Left lobe of liver (tissue), 2 donors: ENCODE measurements around the gene CTSA. TPM values are rescaled to one million over a fixed set of nuclear protein-coding genes. Genes with fewer than 3 reads are reported as not detected.

Experiments
- ATAC-seq: fragments of 200-7000 bp; cut with Tn5 transposase; one replicate; pipeline ENCODE4 v1.9.1; 2020; ENCODE audit warnings: mild to moderate bottlenecking, moderate library complexity
- DNase-seq: peaks from one replicate; pipeline ENCODE4 v3.0.0-alpha.2; 2020; ENCODE audit warnings: low spot score
- total RNA-seq: library from RNA; stranded (reverse); gene quantifications from one replicate; pipeline ENCODE4 v1.2.1, GENCODE V29; 2021
- donor health status: DM: no; HTN: no; CAD: no; lungs with moderate emphysema.
- donor health status: DM: no; HTN: yes; CAD: no.

Gene CTSA
- total RNA-seq, 1 donor from 2014 or later, result 68.3 TPM

- ATAC-seq, result peak; percentile 92
- peak; percentile 99 for DNase-seq
These were observed 43.7 kb downstream of the CTSA start, which contains the start of gene PCIF1 for GRCh38 chr20:45934586-45935415. Gene PCIF1 (plus strand): TSS chr20:45934683. CDS start chr20:45939000, 4,317 bp downstream.

- no peak for DNase-seq
- peak; percentile 17 for ATAC-seq
These were observed 44.4 kb downstream of the CTSA start for GRCh38 chr20:45935416-45936046.

- ATAC-seq, result no peak
- no peak for DNase-seq
These were observed 46.6 kb downstream of the CTSA start for GRCh38 chr20:45937765-45938164.

- DNase-seq (no peak), ATAC-seq (no peak)
These were observed 47.7 kb downstream of the CTSA start for GRCh38 chr20:45938727-45939438.

GRCh38 chr20:45940053-45940452, 48.9 kb downstream of the CTSA start:
- ATAC-seq, result no peak

GRCh38 chr20:45940469-45940868, 49.3 kb downstream of the CTSA start:
- ATAC-seq (no peak), DNase-seq (no peak)

More at GRCh38 chr20:45940053-45940452, 48.9 kb downstream of the CTSA start:
- DNase-seq, result no peak

GRCh38 chr20:45943613-45944012, 52.5 kb downstream of the CTSA start:
- ATAC-seq (no peak), DNase-seq (no peak)

- DNase-seq (no peak), ATAC-seq (no peak)
These were observed 53.2 kb downstream of the CTSA start for GRCh38 chr20:45944151-45944964.

GRCh38 chr20:45944965-45945677, 54.0 kb downstream of the CTSA start:
- no peak for DNase-seq
- ATAC-seq, result no peak

GRCh38 chr20:45945678-45946148, 54.6 kb downstream of the CTSA start:
- ATAC-seq (no peak), DNase-seq (no peak)

GRCh38 chr20:45946149-45946970, 55.2 kb downstream of the CTSA start:
- ATAC-seq (peak; percentile 87), DNase-seq (peak; percentile 88)

- DNase-seq, result no peak
These were observed 56.2 kb downstream of the CTSA start for GRCh38 chr20:45947110-45947866.

GRCh38 chr20:45948261-45948733, 57.2 kb downstream of the CTSA start:
- no peak for ATAC-seq
- no peak for DNase-seq

More at GRCh38 chr20:45947110-45947866, 56.2 kb downstream of the CTSA start:
- no peak for ATAC-seq

Other genes starting within 250 kb of the CTSA start
- gene WFDC11, start 221.1 kb upstream of the CTSA start, total RNA-seq, result not detected
- not detected for gene WFDC13, start 189.3 kb upstream of the CTSA start, total RNA-seq
- not detected for gene WFDC10B, start 186.3 kb upstream of the CTSA start, total RNA-seq
- not detected for gene SPINT4, start 169.0 kb upstream of the CTSA start, total RNA-seq
- not detected for gene WFDC3, start 99.5 kb upstream of the CTSA start, total RNA-seq
- 10.3 TPM for gene DNTTIP1, start 99.4 kb upstream of the CTSA start, total RNA-seq
- gene UBE2C, start 78.7 kb upstream of the CTSA start, total RNA-seq, result 0.96 TPM
- not detected for gene TNNC2, start 64.0 kb upstream of the CTSA start, total RNA-seq
- gene SNX21, start 57.5 kb upstream of the CTSA start, total RNA-seq, result 7.9 TPM
- gene ACOT8, start 33.9 kb upstream of the CTSA start, total RNA-seq, result 17.5 TPM
- gene ZSWIM3, start 33.7 kb upstream of the CTSA start, total RNA-seq, result 1.6 TPM
- 2.7 TPM for gene ZSWIM1, start 10.1 kb upstream of the CTSA start, total RNA-seq
- gene SPATA25, start 3.7 kb upstream of the CTSA start, total RNA-seq, result 4.2 TPM
- gene NEURL2, start 127 bp upstream of the CTSA start, total RNA-seq, result 6.9 TPM
- gene PLTP, start 20.8 kb downstream of the CTSA start, total RNA-seq, result 18.8 TPM
- gene PCIF1, start 43.3 kb downstream of the CTSA start, total RNA-seq, result 11.2 TPM
- 7.6 TPM for gene ZNF335, start 80.9 kb downstream of the CTSA start, total RNA-seq
- gene MMP9, start 117.6 kb downstream of the CTSA start, total RNA-seq, result 1.6 TPM
- not detected for gene SLC12A5, start 137.9 kb downstream of the CTSA start, total RNA-seq
- 8.2 TPM for gene NCOA5, start 198.6 kb downstream of the CTSA start, total RNA-seq
- gene CD40, start 227.0 kb downstream of the CTSA start, total RNA-seq, result 6.6 TPM